K562 (cell line): Measurements from ENCODE around the gene FGG. TPM values are rescaled to one million over a fixed set of nuclear protein-coding genes. Genes with fewer than 3 reads are reported as not detected.

ENCODE experiments used
- ATAC-seq: fragments of 200-7000 bp; cut with Tn5 transposase; 3 replicates; pipeline ENCODE4 v1.9.1; 2020; ENCODE audit warnings: moderate library complexity
- BruUV-seq: library from RNA; stranded (reverse); fragments of 400-500 nt; replicated peaks from 2 replicates; lab custom pipeline; 2021; lab: Mats Ljungman, UMichigan
- CTCF ChIA-PET: fragments of 300-600 bp; formaldehyde crosslinking; extraction: SDS; loops from one replicate; lab custom pipeline; 2021; ENCODE audit warnings: low intra/inter-chr PET ratio; lab: Yijun Ruan, JAX
- POLR2A ChIA-PET: fragments of 300-600, 350-650 bp; sonication (Branson Sonifier 250); formaldehyde crosslinking; extraction: SDS; loops from one replicate; lab custom pipeline; 2021; ENCODE audit warnings: antibody characterized with exemption, inconsistent platforms; lab: Yijun Ruan, JAX
- DNase-seq, 4 experiments: peaks; one replicate each; pipeline versions ENCODE4 v3.0.0 to v3.0.0-alpha.2; 2011 to 2018; ENCODE audit warnings: low spot score in 3 of 4, mixed read lengths in 3 of 4; ENCODE audit errors: extremely low read depth in 1 of 4
- FAIRE-seq: peaks from 2 replicates; lab custom pipeline; 2011; peaks lifted over from hg19 to GRCh38; lab: Jason Lieb, UNC
- H2AFZ ChIP-seq: 2 replicates; pipeline ENCODE4 v1.6.0; 2011; ENCODE audit warnings: low read depth, low read length, control low read depth, inconsistent platforms
- H3K27ac ChIP-seq: fragments of 200-600 bp; 3 replicates; pipeline ENCODE4 v1.8.0; 2011; ENCODE audit warnings: low read depth, mild to moderate bottlenecking, control low read depth, inconsistent platforms, low read length, moderate library complexity, mixed read lengths; ENCODE audit errors: extremely low read depth
- H3K27me3 ChIP-seq, 2 experiments: fragments of 300-600 bp in 1 of 2; 2 replicates in 1 of 2; 3 replicates in 1 of 2; pipeline versions ENCODE4 v1.6.0 to v1.8.0; 2011; ENCODE audit warnings: inconsistent platforms in 2 of 2, low read length in 2 of 2, mild to moderate bottlenecking in 1 of 2, mixed read lengths in 1 of 2, moderate library complexity in 1 of 2; ENCODE audit not compliant: control insufficient read depth in 2 of 2, insufficient read depth in 2 of 2
- H3K36me3 ChIP-seq: fragments of 300-600 bp; 3 replicates; pipeline ENCODE4 v1.8.0; 2011; ENCODE audit warnings: mild to moderate bottlenecking, low read length, inconsistent platforms; ENCODE audit not compliant: control insufficient read depth, insufficient read depth
- H3K4me1 ChIP-seq, 2 experiments: fragments of 200-600 bp in 1 of 2; replicated peaks in 1 of 2; 2 replicates in 1 of 2; 3 replicates in 1 of 2; pipeline versions ENCODE4 v1.5.1 to v1.8.0; 2011; ENCODE audit warnings: inconsistent platforms in 2 of 2, low read length in 2 of 2, mild to moderate bottlenecking in 1 of 2, mixed read lengths in 1 of 2, moderate library complexity in 1 of 2; ENCODE audit not compliant: control insufficient read depth in 2 of 2, insufficient read depth in 2 of 2
- H3K4me2 ChIP-seq: 2 replicates; pipeline ENCODE4 v1.6.1; 2011; ENCODE audit warnings: low read length, control low read depth, inconsistent platforms, mixed read lengths; ENCODE audit not compliant: insufficient read depth
- H3K4me3 ChIP-seq: fragments of 200-600 bp; sonication (generic), shearing (Covaris generic); 2 replicates; pipeline ENCODE4 v1.5.1; 2016; ENCODE audit warnings: control low read depth, inconsistent platforms
- H3K79me2 ChIP-seq: fragments of 200-600 bp; 3 replicates; pipeline ENCODE4 v1.8.0; 2011; ENCODE audit warnings: low read length, inconsistent platforms; ENCODE audit not compliant: control insufficient read depth, insufficient read depth
- H3K9ac ChIP-seq, 2 experiments: 2 replicates each; pipeline versions ENCODE4 v1.6.0 to v1.6.1; 2011; ENCODE audit warnings: low read depth in 2 of 2, low read length in 2 of 2, control low read depth in 1 of 2, inconsistent platforms in 1 of 2, mild to moderate bottlenecking in 1 of 2, mixed read lengths in 1 of 2; ENCODE audit not compliant: insufficient read depth in 1 of 2
- H3K9me1 ChIP-seq: one replicate; pipeline ENCODE4 v1.6.0; 2011; ENCODE audit warnings: inconsistent platforms, mild to moderate bottlenecking, low read length, moderate library complexity; ENCODE audit not compliant: control insufficient read depth, insufficient read depth
- H3K9me3 ChIP-seq: replicated peaks from 2 replicates; pipeline ENCODE4 v1.5.1; 2011; ENCODE audit warnings: low read depth, low read length, inconsistent platforms; ENCODE audit not compliant: control insufficient read depth, insufficient read depth
- H4K20me1 ChIP-seq: replicated peaks from 2 replicates; pipeline ENCODE4 v1.6.1; 2011; ENCODE audit warnings: low read length, inconsistent platforms, mixed read lengths; ENCODE audit not compliant: control insufficient read depth, insufficient read depth
- GTF2F1 ChIP-seq: IDR thresholded peaks from 2 replicates; pipeline ENCODE4 v1.6.1; 2011; ENCODE audit warnings: low read depth, low read length, improper control_type of control experiment
- KAT2B ChIP-seq: IDR thresholded peaks from one replicate; pipeline ENCODE4 v1.6.1; 2012; ENCODE audit warnings: low read depth, mild to moderate bottlenecking, control low read depth, inconsistent platforms, low read length, moderate library complexity
- ZNF124 ChIP-seq: sonication (generic); formaldehyde crosslinking; IDR thresholded peaks from 2 replicates; pipeline ENCODE4 v1.8.1; 2022; ENCODE audit warnings: missing genetic modification reagents
- WGBS: fragments of 100-300 bp; shearing (Covaris generic); methylation state at CpG from one replicate; pipeline ENCODE4 v1.1.6; 2016; ENCODE audit warnings: low coverage, mixed read lengths; ENCODE audit not compliant: insufficient coverage; ENCODE audit errors: missing lambda C conversion rate; 5-methylcytosine and 5-hydroxymethylcytosine counted together
- in situ Hi-C: fragments of 300-500 bp; cut with MboI; formaldehyde crosslinking; loops from 4 replicates; pipeline ENCODE4 v1.15.0; 2018; ENCODE audit warnings: inconsistent platforms, mixed read lengths
- intact Hi-C: fragments of 100-400 bp; cut with micrococcal nuclease; formaldehyde crosslinking; loops from 2 replicates; pipeline ENCODE4 v1.14.2; 2022
- polyA plus RNA-seq, 8 experiments: library from polyadenylated mRNA; depleted of rRNA in 4 of 8; stranded (reverse) in 5 of 8; unstranded in 3 of 8; fragments of >200 nt; fragmentation: Nextera tagmentation in 2 of 8; fragmentation: Illumina TruSeq in 1 of 8; extraction: Ambion mirVana in 2 of 8; extraction: Trizol in 1 of 8; gene quantifications; 2 replicates each; pipeline versions ENCODE4 v1.2.1 to v1.2.3, GENCODE V29; 2011 to 2014; ENCODE audit warnings: inconsistent platforms in 1 of 8, missing spikeins in 1 of 8
- total RNA-seq, 7 experiments: library from RNA; depleted of rRNA in 6 of 7; stranded (reverse); fragments of >200 nt in 6 of 7; fragmentation: Illumina TruSeq in 2 of 7; extraction: Trizol in 2 of 7; gene quantifications; 2 replicates each; pipeline versions ENCODE4 v1.2.1 to v1.2.3, GENCODE V29; 2011 to 2021; ENCODE audit warnings: low replicate concordance in 1 of 7
- TF ChIP-seq, protein P1 (sequence below): sonication (generic); formaldehyde crosslinking; IDR thresholded peaks from 2 replicates; pipeline ENCODE4 v1.8.0; 2022; ENCODE audit warnings: missing genetic modification reagents, mild to moderate bottlenecking, borderline replicate concordance

The FGG gene
- total and polyA plus RNA-seq, 9 of the 15 experiments (the other 6 are each of a cell fraction or from before 2014, with no cell fraction given) = 0.08 to 2.2 (median 0.33) TPM; not detected in 2

DNA sequence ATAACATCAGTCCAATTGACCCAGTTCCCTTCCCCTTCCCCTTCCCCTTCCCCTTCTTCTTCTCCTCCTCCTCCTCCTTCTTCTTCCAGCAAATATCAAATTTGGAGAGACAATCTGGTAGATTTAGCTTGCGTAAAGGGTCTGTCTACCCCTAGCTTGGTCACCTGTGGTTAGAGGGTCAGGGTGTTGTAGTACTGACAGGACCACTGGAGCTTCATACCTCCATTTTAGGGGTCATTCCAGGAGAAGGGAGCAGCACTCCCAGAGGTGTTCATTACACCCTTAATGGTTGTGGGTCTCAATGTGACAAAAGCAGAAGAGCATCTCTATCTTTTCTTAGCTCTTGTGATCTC, 53.3 kb downstream of the FGG start:
- no peaks in the 10 kb centered on the region; a peak in 1 of 5 replicates for H3K27me3 ChIP-seq
- H3K4me1 ChIP-seq = peaks cover 0 to 4% of the 10 kb centered on the region in 2 experiments; a peak in 1 of 5 replicates
- 0% methylated on average over 1 of the region's 1 CpG for WGBS
- TF ChIP-seq, protein P1, sequence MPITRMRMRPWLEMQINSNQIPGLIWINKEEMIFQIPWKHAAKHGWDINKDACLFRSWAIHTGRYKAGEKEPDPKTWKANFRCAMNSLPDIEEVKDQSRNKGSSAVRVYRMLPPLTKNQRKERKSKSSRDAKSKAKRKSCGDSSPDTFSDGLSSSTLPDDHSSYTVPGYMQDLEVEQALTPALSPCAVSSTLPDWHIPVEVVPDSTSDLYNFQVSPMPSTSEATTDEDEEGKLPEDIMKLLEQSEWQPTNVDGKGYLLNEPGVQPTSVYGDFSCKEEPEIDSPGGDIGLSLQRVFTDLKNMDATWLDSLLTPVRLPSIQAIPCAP (CRISPR knock-in tag) = no peak
- TF ChIP-seq ZNF124 = no peak
- TF ChIP-seq GTF2F1 = no peak
- TF ChIP-seq KAT2B = no peak
- no peak overlapping the region for H2AFZ ChIP-seq
- no peak overlapping the region for H3K4me2 ChIP-seq
- no peaks in the 10 kb centered on the region for H4K20me1 ChIP-seq
- no peaks in the 10 kb centered on the region for H3K36me3 ChIP-seq
- no peaks in the 10 kb centered on the region for H3K9me1 ChIP-seq
- intact Hi-C loops = loop anchor here (1.0 to 10.0 kb wide), 4 partner anchors 59 to 1396 kb away; partner anchors contain the start of gene CTSO
- H3K9me3 ChIP-seq = no peaks in the 10 kb centered on the region
- in situ Hi-C loops = no loop called here
- BruUV-seq = no TSS peak
- CTCF ChIA-PET = interaction anchor here (0.6 to 1.7 kb wide), 4 partner anchors 60 to 813 kb away, joined by 3 to 10 read pairs (median 4); no protein-coding TSS in a partner anchor
- H3K9ac ChIP-seq = no peak overlapping the region
- peak in 1 of 4 experiments; percentile 10 for DNase-seq
- peak; percentile 34 for ATAC-seq
- H3K4me3 ChIP-seq = no peak overlapping the region
- no peak for FAIRE-seq
- POLR2A ChIA-PET = interaction anchor here (1.0 to 1.4 kb wide), 2 partner anchors 10 to 115 kb away, joined by 4 to 5 read pairs; no protein-coding TSS in a partner anchor
- H3K79me2 ChIP-seq = no peaks in the 10 kb centered on the region
- H3K27ac ChIP-seq = no peak overlapping the region

Other genes starting within 250 kb of the FGG start
- 5.5 and 5.7 TPM in 2 replicates for gene DCHS2, start 120.9 kb downstream of the FGG start, total RNA-seq (2014; rRNA removed)
- gene DCHS2, start 120.9 kb downstream of the FGG start, total RNA-seq (2014; rRNA removed; fragmentation: Illumina TruSeq; extraction: Trizol) = 6.8 and 7.4 TPM in 2 replicates
- 5.7 and 5.8 TPM in 2 replicates for gene DCHS2, start 120.9 kb downstream of the FGG start, total RNA-seq (2015; rRNA removed; fragmentation: Illumina TruSeq; extraction: Trizol)
- gene DCHS2, start 120.9 kb downstream of the FGG start, total RNA-seq (2021) = 6.9 and 7.1 TPM in 2 replicates
- gene DCHS2, start 120.9 kb downstream of the FGG start, polyA plus RNA-seq (2011; rRNA removed) = 1.8 and 2.8 TPM in 2 replicates
- 4.7 and 5.3 TPM in 2 replicates for gene DCHS2, start 120.9 kb downstream of the FGG start, polyA plus RNA-seq (2014; fragmentation: Illumina TruSeq; extraction: Trizol)
- under 1 TPM; 0.49 to 0.92 TPM for gene DCHS2, start 120.9 kb downstream of the FGG start, polyA plus RNA-seq (2014; fragmentation: Nextera tagmentation; extraction: Ambion mirVana)
- 4.6 TPM in 2 replicates for gene DCHS2, start 120.9 kb downstream of the FGG start, polyA plus RNA-seq (2014; rRNA removed)
- 48.0 and 53.1 TPM in 2 replicates for gene PLRG1, start 62.3 kb downstream of the FGG start, total RNA-seq (2014; rRNA removed)
- 120 and 142 TPM in 2 replicates for gene PLRG1, start 62.3 kb downstream of the FGG start, total RNA-seq (2014; rRNA removed; fragmentation: Illumina TruSeq; extraction: Trizol)
- gene PLRG1, start 62.3 kb downstream of the FGG start, total RNA-seq (2015; rRNA removed; fragmentation: Illumina TruSeq; extraction: Trizol) = 67.3 and 68.9 TPM in 2 replicates
- gene PLRG1, start 62.3 kb downstream of the FGG start, total RNA-seq (2021) = 121 and 122 TPM in 2 replicates
- 141 and 204 TPM in 2 replicates for gene PLRG1, start 62.3 kb downstream of the FGG start, polyA plus RNA-seq (2011; rRNA removed)
- gene PLRG1, start 62.3 kb downstream of the FGG start, polyA plus RNA-seq (2014; fragmentation: Illumina TruSeq; extraction: Trizol) = 114 and 116 TPM in 2 replicates
- gene PLRG1, start 62.3 kb downstream of the FGG start, polyA plus RNA-seq (2014; fragmentation: Nextera tagmentation; extraction: Ambion mirVana) = 100 to 1,000 TPM; 218 to 248 TPM
- gene PLRG1, start 62.3 kb downstream of the FGG start, polyA plus RNA-seq (2014; rRNA removed) = 107 and 118 TPM in 2 replicates
- not detected in 2 replicates for gene FGB, start 49.6 kb downstream of the FGG start, total RNA-seq (2014; rRNA removed)
- gene FGB, start 49.6 kb downstream of the FGG start, total RNA-seq (2014; rRNA removed; fragmentation: Illumina TruSeq; extraction: Trizol) = not detected in 2 replicates
- gene FGB, start 49.6 kb downstream of the FGG start, total RNA-seq (2015; rRNA removed; fragmentation: Illumina TruSeq; extraction: Trizol) = not detected in 2 replicates
- 1.9 and 2.5 TPM in 2 replicates for gene FGB, start 49.6 kb downstream of the FGG start, total RNA-seq (2021)
- gene FGB, start 49.6 kb downstream of the FGG start, polyA plus RNA-seq (2011; rRNA removed) = not detected in 2 replicates
- not detected in 2 replicates for gene FGB, start 49.6 kb downstream of the FGG start, polyA plus RNA-seq (2014; fragmentation: Illumina TruSeq; extraction: Trizol)
- under 1 TPM; 0.07 to 0.13 TPM for gene FGB, start 49.6 kb downstream of the FGG start, polyA plus RNA-seq (2014; fragmentation: Nextera tagmentation; extraction: Ambion mirVana)
- gene FGB, start 49.6 kb downstream of the FGG start, polyA plus RNA-seq (2014; rRNA removed) = not detected in 2 replicates
- not detected in 2 replicates for gene FGA, start 21.9 kb downstream of the FGG start, total RNA-seq (2014; rRNA removed)
- gene FGA, start 21.9 kb downstream of the FGG start, total RNA-seq (2014; rRNA removed; fragmentation: Illumina TruSeq; extraction: Trizol) = not detected in 2 replicates
- not detected in 2 replicates for gene FGA, start 21.9 kb downstream of the FGG start, total RNA-seq (2015; rRNA removed; fragmentation: Illumina TruSeq; extraction: Trizol)
- 2.5 and 3.4 TPM in 2 replicates for gene FGA, start 21.9 kb downstream of the FGG start, total RNA-seq (2021)
- 0.08 TPM in 1 of 2 replicates, not detected in the other for gene FGA, start 21.9 kb downstream of the FGG start, polyA plus RNA-seq (2011; rRNA removed)
- gene FGA, start 21.9 kb downstream of the FGG start, polyA plus RNA-seq (2014; fragmentation: Illumina TruSeq; extraction: Trizol) = 0.06 TPM in 1 of 2 replicates, not detected in the other
- under 1 TPM in 1 of 2 experiments, not detected in 1; 0.04 TPM for gene FGA, start 21.9 kb downstream of the FGG start, polyA plus RNA-seq (2014; fragmentation: Nextera tagmentation; extraction: Ambion mirVana)
- not detected in 2 replicates for gene FGA, start 21.9 kb downstream of the FGG start, polyA plus RNA-seq (2014; rRNA removed)
- 0.41 and 0.45 TPM in 2 replicates for gene LRAT, start 131.3 kb upstream of the FGG start, total RNA-seq (2014; rRNA removed)
- gene LRAT, start 131.3 kb upstream of the FGG start, total RNA-seq (2014; rRNA removed; fragmentation: Illumina TruSeq; extraction: Trizol) = not detected in 2 replicates
- gene LRAT, start 131.3 kb upstream of the FGG start, total RNA-seq (2015; rRNA removed; fragmentation: Illumina TruSeq; extraction: Trizol) = not detected in 2 replicates
- gene LRAT, start 131.3 kb upstream of the FGG start, total RNA-seq (2021) = 0.07 and 0.09 TPM in 2 replicates
- 0.07 TPM in 1 of 2 replicates, not detected in the other for gene LRAT, start 131.3 kb upstream of the FGG start, polyA plus RNA-seq (2011; rRNA removed)
- gene LRAT, start 131.3 kb upstream of the FGG start, polyA plus RNA-seq (2014; fragmentation: Illumina TruSeq; extraction: Trizol) = 0.09 TPM in 1 of 2 replicates, not detected in the other
- gene LRAT, start 131.3 kb upstream of the FGG start, polyA plus RNA-seq (2014; fragmentation: Nextera tagmentation; extraction: Ambion mirVana) = under 1 TPM in 1 of 2 experiments, not detected in 1; 0.03 TPM
- gene LRAT, start 131.3 kb upstream of the FGG start, polyA plus RNA-seq (2014; rRNA removed) = 0.27 TPM in 1 of 2 replicates, not detected in the other
- gene RBM46, start 168.6 kb upstream of the FGG start, total RNA-seq (2014; rRNA removed) = not detected in 2 replicates
- gene RBM46, start 168.6 kb upstream of the FGG start, total RNA-seq (2014; rRNA removed; fragmentation: Illumina TruSeq; extraction: Trizol) = not detected in 2 replicates
- not detected in 2 replicates for gene RBM46, start 168.6 kb upstream of the FGG start, total RNA-seq (2015; rRNA removed; fragmentation: Illumina TruSeq; extraction: Trizol)
- gene RBM46, start 168.6 kb upstream of the FGG start, total RNA-seq (2021) = not detected in 2 replicates
- not detected in 2 replicates for gene RBM46, start 168.6 kb upstream of the FGG start, polyA plus RNA-seq (2011; rRNA removed)
- 0.04 TPM in 1 of 2 replicates, not detected in the other for gene RBM46, start 168.6 kb upstream of the FGG start, polyA plus RNA-seq (2014; fragmentation: Illumina TruSeq; extraction: Trizol)
- not detected for gene RBM46, start 168.6 kb upstream of the FGG start, polyA plus RNA-seq (2014; fragmentation: Nextera tagmentation; extraction: Ambion mirVana)
- gene RBM46, start 168.6 kb upstream of the FGG start, polyA plus RNA-seq (2014; rRNA removed) = not detected in 2 replicates